A204.1 (cell line): ENCODE results near the gene CIB4.

Experiments used
- FAIRE-seq: peaks from 2 replicates; lab custom pipeline; 2012; peaks lifted over from hg19 to GRCh38; lab: Jason Lieb, UNC

The CIB4 gene

GRCh38 chr2:26606847-26607190 lies 34.3 kb downstream of the CIB4 start:
- FAIRE-seq = no peak

GRCh38 chr2:26605999-26606846 lies 34.9 kb downstream of the CIB4 start:
- no peak for FAIRE-seq

GRCh38 chr2:26605195-26605998 lies 35.8 kb downstream of the CIB4 start:
- no peak for FAIRE-seq

GRCh38 chr2:26602575-26602974 lies 38.6 kb downstream of the CIB4 start:
- no peak for FAIRE-seq

GRCh38 chr2:26599387-26599786 lies 41.8 kb downstream of the CIB4 start:
- no peak for FAIRE-seq

- no peak for FAIRE-seq
Measured at GRCh38 chr2:26598996-26599373, 42.2 kb downstream of the CIB4 start.

GRCh38 chr2:26598336-26598995 lies 42.7 kb downstream of the CIB4 start:
- FAIRE-seq = no peak

GRCh38 chr2:26597197-26597596 lies 44.0 kb downstream of the CIB4 start:
- FAIRE-seq = no peak

GRCh38 chr2:26595146-26595545 lies 46.0 kb downstream of the CIB4 start:
- FAIRE-seq = no peak

- FAIRE-seq = no peak
Measured at GRCh38 chr2:26591619-26592505, 49.3 kb downstream of the CIB4 start.

- FAIRE-seq = no peak
Measured at GRCh38 chr2:26590980-26591618, 50.1 kb downstream of the CIB4 start.

- no peak for FAIRE-seq
Measured at GRCh38 chr2:26590508-26590907, 50.7 kb downstream of the CIB4 start.

GRCh38 chr2:26588576-26588975 lies 52.6 kb downstream of the CIB4 start:
- FAIRE-seq = no peak

- no peak for FAIRE-seq
Measured at GRCh38 chr2:26587994-26588393, 53.2 kb downstream of the CIB4 start.

GRCh38 chr2:26585966-26586365 lies 55.2 kb downstream of the CIB4 start:
- no peak for FAIRE-seq

- no peak for FAIRE-seq
Measured at GRCh38 chr2:26585100-26585499, 56.1 kb downstream of the CIB4 start.

GRCh38 chr2:26584656-26585055 lies 56.5 kb downstream of the CIB4 start:
- FAIRE-seq = no peak

GRCh38 chr2:26584191-26584590 lies 57.0 kb downstream of the CIB4 start:
- no peak for FAIRE-seq

- no peak for FAIRE-seq
Measured at GRCh38 chr2:26583381-26583911, 57.7 kb downstream of the CIB4 start.

- no peak for FAIRE-seq
Measured at GRCh38 chr2:26582890-26583289, 58.3 kb downstream of the CIB4 start.
